ENCODE measurements around the gene MYOM3. TPM values are rescaled to one million over a fixed set of nuclear protein-coding genes. Genes with fewer than 3 reads are reported as not detected.

The MYOM3 gene
- total RNA-seq, 2 donors from 2014 or later = 0.11 to 0.15 TPM

DNA sequence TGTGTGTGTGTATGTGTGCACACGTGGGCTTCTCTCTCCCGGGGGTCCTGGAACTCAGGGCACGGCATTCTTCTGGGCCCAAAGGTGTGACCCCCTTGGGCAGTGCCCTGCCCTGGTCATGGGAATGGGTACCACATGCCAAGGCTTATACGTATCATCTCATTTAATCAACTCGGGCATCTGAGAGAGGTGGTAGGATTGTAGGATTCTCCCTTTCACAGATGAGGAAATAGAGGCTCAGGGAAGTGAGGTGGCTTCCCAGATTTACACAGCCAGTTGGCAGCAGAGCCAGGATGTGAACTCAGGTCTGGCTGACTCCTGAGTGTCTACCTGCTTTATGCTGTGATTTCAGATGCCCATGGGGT lies 15.2 kb downstream of the MYOM3 start:
- Mint-ChIP-seq H3K27ac (no peak overlapping the region), H3K4me1 (peaks cover 3% of the 10 kb centered on the region), H3K4me3 (no peak overlapping the region), H3K9me3 (no peaks in the 10 kb centered on the region), H3K27me3 (ENCODE audit: insufficient read depth) (no peaks in the 10 kb centered on the region), H3K36me3 (ENCODE audit: low read depth) (no peaks in the 10 kb centered on the region)
- Histone ChIP-seq H3K36me3 (ENCODE audit: control insufficient read depth, insufficient read depth, low read length) (no peaks in the 10 kb centered on the region), H3K27me3 (ENCODE audit: control insufficient read depth, insufficient read depth, low read length, poor library complexity, severe bottlenecking) (no peaks in the 10 kb centered on the region), H3K27ac (ENCODE audit: low read depth, low read length) (no peak overlapping the region), H3K4me3 (ENCODE audit: low read length) (no peak overlapping the region), H3K4me1 (ENCODE audit: control insufficient read depth, insufficient read depth, low read length) (no peaks in the 10 kb centered on the region), H3K9me3 (ENCODE audit: control insufficient read depth, low read length) (no peaks in the 10 kb centered on the region), H3K9ac (ENCODE audit: extremely low read depth, low read length, poor library complexity, severe bottlenecking) (no peak overlapping the region)
- DNase-seq = no peak
- TF ChIP-seq CTCF (conservative IDR thresholded peaks at IDR 0.05) = no peak
- 93 to 94% methylated on average over 5 of the region's 5 CpGs for WGBS, 2 experiments (ENCODE audit: insufficient coverage in 1 of 2, insufficient read length in 1 of 2)

- no peak overlapping the region for H3K27ac ChIP-seq (ENCODE audit: low read depth, low read length)
- no peak for DNase-seq
- no peaks in the 10 kb centered on the region for H3K4me1 ChIP-seq (ENCODE audit: control insufficient read depth, insufficient read depth, low read length)
- no peaks in the 10 kb centered on the region for H3K36me3 ChIP-seq (ENCODE audit: control insufficient read depth, insufficient read depth, low read length)
- H3K27me3 ChIP-seq (ENCODE audit: control insufficient read depth, insufficient read depth, low read length, poor library complexity, severe bottlenecking) = no peaks in the 10 kb centered on the region
- TF ChIP-seq CTCF (conservative IDR thresholded peaks at IDR 0.05) = no peak
- no peaks in the 10 kb centered on the region for H3K9me3 ChIP-seq (ENCODE audit: control insufficient read depth, low read length)
- no peak overlapping the region for H3K9ac ChIP-seq (ENCODE audit: extremely low read depth, low read length, poor library complexity, severe bottlenecking)
- no peaks in the 10 kb centered on the region for H3K36me3 Mint-ChIP-seq (ENCODE audit: low read depth)
- WGBS, 2 experiments (ENCODE audit: insufficient coverage in 1 of 2, insufficient read length in 1 of 2) = 90 to 91% methylated on average over 2 to 8 of the region's 8 CpGs
- no peak overlapping the region for H3K4me3 ChIP-seq (ENCODE audit: low read length)
- no peak overlapping the region for H3K27ac Mint-ChIP-seq
- no peaks in the 10 kb centered on the region for H3K9me3 Mint-ChIP-seq
- H3K27me3 Mint-ChIP-seq (ENCODE audit: insufficient read depth) = no peaks in the 10 kb centered on the region
- no peak overlapping the region for H3K4me3 Mint-ChIP-seq
- peaks cover 3% of the 10 kb centered on the region for H3K4me1 Mint-ChIP-seq
These were observed 15.8 kb downstream of the MYOM3 start for GRCh38 chr1:24096009-24096738.

DNA sequence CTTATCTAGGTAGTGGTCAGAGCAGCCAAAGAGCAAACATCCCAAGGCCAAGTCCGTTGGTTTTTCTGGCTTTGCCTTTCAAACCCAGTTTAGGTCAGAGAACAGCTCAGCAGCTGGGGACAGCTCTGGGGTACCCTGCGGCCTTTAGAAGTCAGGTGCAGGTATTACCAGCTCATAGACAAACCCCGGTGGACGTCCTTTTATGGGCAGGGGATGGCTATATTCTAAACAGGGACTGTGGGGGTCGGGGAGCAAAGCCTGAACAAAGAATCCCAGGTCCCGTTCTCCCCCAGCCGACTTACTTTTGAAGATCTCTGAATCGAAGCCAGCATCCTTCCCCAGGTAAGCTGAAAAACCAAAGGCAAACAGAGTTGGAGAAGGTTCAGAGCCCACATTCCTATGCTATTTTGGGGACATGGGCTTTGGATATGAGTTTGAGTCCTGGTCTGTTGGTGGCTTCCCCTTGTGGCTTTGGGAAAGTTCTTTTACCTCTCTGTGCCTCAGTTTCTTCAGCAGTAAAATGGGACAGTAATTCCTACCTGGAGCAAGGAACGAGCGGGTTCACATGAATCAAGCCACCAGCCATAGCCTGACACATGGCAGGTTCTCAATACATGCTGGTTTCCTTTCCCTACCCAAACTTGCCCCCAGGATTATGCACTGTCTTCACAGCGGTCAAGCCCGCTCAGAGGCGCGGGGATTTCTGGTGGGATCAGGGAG lies 16.6 kb downstream of the MYOM3 start:
- no peak overlapping the region for H3K4me3 Mint-ChIP-seq
- Histone ChIP-seq H3K27me3 (ENCODE audit: control insufficient read depth, insufficient read depth, low read length, poor library complexity, severe bottlenecking) (no peaks in the 10 kb centered on the region), H3K36me3 (ENCODE audit: control insufficient read depth, insufficient read depth, low read length) (no peaks in the 10 kb centered on the region), H3K27ac (ENCODE audit: low read depth, low read length) (no peak overlapping the region), H3K9me3 (ENCODE audit: control insufficient read depth, low read length) (no peaks in the 10 kb centered on the region), H3K4me1 (ENCODE audit: control insufficient read depth, insufficient read depth, low read length) (no peaks in the 10 kb centered on the region), H3K4me3 (ENCODE audit: low read length) (no peak overlapping the region), H3K9ac (ENCODE audit: extremely low read depth, low read length, poor library complexity, severe bottlenecking) (no peak overlapping the region)
- peaks cover 3% of the 10 kb centered on the region for H3K4me1 Mint-ChIP-seq
- no peaks in the 10 kb centered on the region for H3K27me3 Mint-ChIP-seq (ENCODE audit: insufficient read depth)
- DNase-seq = no peak
- no peak for TF ChIP-seq CTCF (conservative IDR thresholded peaks at IDR 0.05)
- WGBS, 2 experiments (ENCODE audit: insufficient coverage in 1 of 2, insufficient read length in 1 of 2) = 75 to 83% methylated on average over 8 to 14 of the region's 14 CpGs
- no peaks in the 10 kb centered on the region for H3K9me3 Mint-ChIP-seq
- no peak overlapping the region for H3K27ac Mint-ChIP-seq
- no peaks in the 10 kb centered on the region for H3K36me3 Mint-ChIP-seq (ENCODE audit: low read depth)

Measured in endodermal cell (in vitro differentiated cells).